Mesothelial cell of epicardium (in vitro differentiated cells): ENCODE measurements around the gene BPIFA1. TPM values are rescaled to one million over a fixed set of nuclear protein-coding genes. Genes with fewer than 3 reads are reported as not detected.

Source experiments
- DNase-seq, 2 experiments: peaks; one replicate each; pipeline ENCODE4 v3.0.0; 2021; ENCODE audit warnings: low spot score in 2 of 2; ENCODE audit not compliant: unreplicated experiment in 2 of 2
- H3K27ac Mint-ChIP-seq: 2 replicates; pipeline ENCODE4 v1.8.0; 2021; ENCODE audit warnings: mixed read lengths
- H3K27me3 Mint-ChIP-seq: 2 replicates; pipeline ENCODE4 v1.8.0; 2021; ENCODE audit warnings: low read depth, mixed read lengths
- H3K36me3 Mint-ChIP-seq: 2 replicates; pipeline ENCODE4 v1.8.0; 2021; ENCODE audit warnings: mixed read lengths
- H3K4me1 Mint-ChIP-seq: 2 replicates; pipeline ENCODE4 v1.8.0; 2021; ENCODE audit warnings: mixed read lengths
- H3K4me3 Mint-ChIP-seq: 2 replicates; pipeline ENCODE4 v1.8.0; 2021; ENCODE audit warnings: mild to moderate bottlenecking, moderate library complexity, mixed read lengths
- H3K9me3 Mint-ChIP-seq: 2 replicates; pipeline ENCODE4 v1.8.0; 2021; ENCODE audit warnings: mixed read lengths
- CTCF ChIP-seq: fragments of 200-600 bp; sonication (generic); IDR thresholded peaks from one replicate; pipeline ENCODE4 v1.5.0; 2021; ENCODE audit warnings: antibody characterized with exemption; ENCODE audit not compliant: unreplicated experiment
- total RNA-seq: library from RNA; stranded (reverse); gene quantifications from 3 replicates; pipeline ENCODE4 v1.2.1, GENCODE V29; 2021

Gene BPIFA1
- total RNA-seq, 1 donor from 2014 or later = not detected

GRCh38 chr20:33285861-33286495 is 50.2 kb downstream of the BPIFA1 start:
- Mint-ChIP-seq H3K27me3 (peaks cover 51% of the 10 kb centered on the region), H3K4me1 (no peaks in the 10 kb centered on the region), H3K9me3 (no peaks in the 10 kb centered on the region), H3K4me3 (no peak overlapping the region), H3K27ac (no peak overlapping the region), H3K36me3 (no peaks in the 10 kb centered on the region)
- no peak for TF ChIP-seq CTCF
- DNase-seq = no peak

- H3K27me3 Mint-ChIP-seq = peaks cover 62% of the 10 kb centered on the region
- H3K27ac Mint-ChIP-seq = no peak overlapping the region
- no peaks in the 10 kb centered on the region for H3K36me3 Mint-ChIP-seq
- H3K9me3 Mint-ChIP-seq = no peaks in the 10 kb centered on the region
- H3K4me3 Mint-ChIP-seq = no peak overlapping the region
- DNase-seq = no peak
- TF ChIP-seq CTCF = no peak
- H3K4me1 Mint-ChIP-seq = no peaks in the 10 kb centered on the region
Measured at GRCh38 chr20:33287884-33288283, 52.1 kb downstream of the BPIFA1 start.

DNA sequence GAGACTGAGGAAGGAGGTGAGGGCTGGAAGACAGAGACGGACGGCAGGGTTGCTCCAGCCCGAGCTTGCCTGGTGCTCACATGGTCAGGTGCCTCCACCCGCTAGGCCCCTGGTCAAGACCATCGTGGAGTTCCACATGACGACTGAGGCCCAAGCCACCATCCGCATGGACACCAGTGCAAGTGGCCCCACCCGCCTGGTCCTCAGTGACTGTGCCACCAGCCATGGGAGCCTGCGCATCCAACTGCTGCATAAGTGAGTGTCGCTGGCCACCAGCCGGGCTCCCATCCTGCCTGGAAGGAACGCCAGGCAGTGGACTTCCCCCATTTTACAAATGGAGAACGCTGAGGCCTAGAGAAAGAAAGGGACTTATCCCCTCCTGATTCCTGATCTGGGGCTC is 55.1 kb downstream of the BPIFA1 start:
- no peak for DNase-seq
- Mint-ChIP-seq H3K36me3 (no peaks in the 10 kb centered on the region), H3K4me1 (no peaks in the 10 kb centered on the region), H3K27ac (no peak overlapping the region), H3K9me3 (no peaks in the 10 kb centered on the region), H3K4me3 (no peak overlapping the region), H3K27me3 (peaks cover 72% of the 10 kb centered on the region)
- no peak for TF ChIP-seq CTCF

- no peaks in the 10 kb centered on the region for H3K4me1 Mint-ChIP-seq
- no peak overlapping the region for H3K4me3 Mint-ChIP-seq
- H3K9me3 Mint-ChIP-seq = no peaks in the 10 kb centered on the region
- no peak for DNase-seq
- TF ChIP-seq CTCF = no peak
- peaks cover 72% of the 10 kb centered on the region for H3K27me3 Mint-ChIP-seq
- H3K27ac Mint-ChIP-seq = no peak overlapping the region
- H3K36me3 Mint-ChIP-seq = no peaks in the 10 kb centered on the region
Measured at GRCh38 chr20:33291416-33291815, 55.6 kb downstream of the BPIFA1 start.

GRCh38 chr20:33291830-33292355 is 56.1 kb downstream of the BPIFA1 start:
- no peaks in the 10 kb centered on the region for H3K4me1 Mint-ChIP-seq
- no peak overlapping the region for H3K4me3 Mint-ChIP-seq
- no peaks in the 10 kb centered on the region for H3K9me3 Mint-ChIP-seq
- peak in 1 of 2 experiments; percentile 63 for DNase-seq
- peaks cover 72% of the 10 kb centered on the region for H3K27me3 Mint-ChIP-seq
- no peak overlapping the region for H3K27ac Mint-ChIP-seq
- peak; percentile 95 for TF ChIP-seq CTCF
- no peaks in the 10 kb centered on the region for H3K36me3 Mint-ChIP-seq

Other genes with a start within 250 kb of the BPIFA1 start
- gene SUN5, start 231.6 kb upstream of the BPIFA1 start, total RNA-seq = not detected in 3 replicates
- not detected in 3 replicates for gene BPIFB2, start 228.3 kb upstream of the BPIFA1 start, total RNA-seq
- not detected in 3 replicates for gene BPIFB6, start 204.3 kb upstream of the BPIFA1 start, total RNA-seq
- not detected in 3 replicates for gene BPIFB3, start 182.1 kb upstream of the BPIFA1 start, total RNA-seq
- gene BPIFB4, start 156.4 kb upstream of the BPIFA1 start, total RNA-seq = not detected in 3 replicates
- not detected in 3 replicates for gene BPIFA2, start 67.8 kb upstream of the BPIFA1 start, total RNA-seq
- gene BPIFA3, start 18.6 kb upstream of the BPIFA1 start, total RNA-seq = not detected in 3 replicates
- not detected in 3 replicates for gene BPIFB1, start 47.2 kb downstream of the BPIFA1 start, total RNA-seq
- gene CDK5RAP1, start 165.5 kb downstream of the BPIFA1 start, total RNA-seq = 38.7 to 41.0 TPM (median 39.8 TPM) in 3 replicates
- 11.9 to 13.4 TPM (median 13.3 TPM) in 3 replicates for gene SNTA1, start 207.8 kb downstream of the BPIFA1 start, total RNA-seq